Upper lobe of left lung (tissue), 4 donors: ENCODE results near the gene TATDN2.

ENCODE experiments used
- POLR2A ChIP-seq, 4 donors: fragments of 450-650 bp; IDR thresholded peaks; one replicate each; pipeline ENCODE4 v1.5.1; 2016 to 2017; ENCODE audit warnings: antibody characterized with exemption in 4 of 4, mild to moderate bottlenecking in 2 of 4
- POLR2AphosphoS5 ChIP-seq, 2 donors: sonication (generic); formaldehyde crosslinking; IDR thresholded peaks; one replicate each; pipeline ENCODE4 v1.5.1; 2017; ENCODE audit warnings: antibody characterized with exemption in 2 of 2
- TF ChIP-seq, protein P1 (sequence below), 6 experiments: fragments of 450-650 bp in 4 of 6; fragments of 200-600 bp in 2 of 6; sonication (generic) in 2 of 6; IDR thresholded peaks; one replicate each; pipeline ENCODE4 v1.5.1; 2016 to 2019; ENCODE audit warnings: antibody characterized with exemption in 6 of 6

DNA sequence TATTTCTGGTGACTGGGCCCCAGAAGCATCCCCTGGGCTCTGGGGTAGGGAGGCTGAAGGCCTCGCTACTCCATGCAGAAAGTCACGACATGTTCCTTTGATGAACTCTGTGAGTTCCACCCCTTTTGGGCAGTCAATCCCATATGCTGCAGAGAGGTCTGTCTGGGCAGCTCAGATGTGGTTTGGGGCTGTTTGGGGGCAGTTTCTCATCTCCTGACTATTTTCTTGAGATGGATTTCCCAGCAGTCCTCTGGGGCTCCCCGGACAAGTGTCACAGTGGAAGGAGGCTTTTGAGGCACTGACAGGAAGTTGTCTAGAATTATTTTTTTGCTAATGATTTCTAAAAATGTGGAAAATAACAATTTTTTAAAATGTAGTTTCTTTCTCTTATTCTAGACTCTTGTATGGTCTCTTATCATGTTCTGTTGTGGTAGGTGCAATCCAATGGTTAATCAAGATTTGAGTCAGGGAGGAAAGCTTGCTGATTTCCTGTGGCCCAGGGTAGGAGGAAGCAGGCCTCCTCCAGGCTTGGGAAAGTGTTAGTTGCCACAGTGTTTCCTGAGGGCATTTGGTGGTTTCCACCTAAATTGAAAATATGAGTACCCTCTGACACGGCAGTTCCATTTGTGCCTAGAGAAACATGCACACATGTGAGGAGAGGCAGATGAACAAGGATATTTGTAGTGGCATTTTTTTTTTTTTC lies 19.9 kb upstream of the TATDN2 start:
- TF ChIP-seq, protein P1, sequence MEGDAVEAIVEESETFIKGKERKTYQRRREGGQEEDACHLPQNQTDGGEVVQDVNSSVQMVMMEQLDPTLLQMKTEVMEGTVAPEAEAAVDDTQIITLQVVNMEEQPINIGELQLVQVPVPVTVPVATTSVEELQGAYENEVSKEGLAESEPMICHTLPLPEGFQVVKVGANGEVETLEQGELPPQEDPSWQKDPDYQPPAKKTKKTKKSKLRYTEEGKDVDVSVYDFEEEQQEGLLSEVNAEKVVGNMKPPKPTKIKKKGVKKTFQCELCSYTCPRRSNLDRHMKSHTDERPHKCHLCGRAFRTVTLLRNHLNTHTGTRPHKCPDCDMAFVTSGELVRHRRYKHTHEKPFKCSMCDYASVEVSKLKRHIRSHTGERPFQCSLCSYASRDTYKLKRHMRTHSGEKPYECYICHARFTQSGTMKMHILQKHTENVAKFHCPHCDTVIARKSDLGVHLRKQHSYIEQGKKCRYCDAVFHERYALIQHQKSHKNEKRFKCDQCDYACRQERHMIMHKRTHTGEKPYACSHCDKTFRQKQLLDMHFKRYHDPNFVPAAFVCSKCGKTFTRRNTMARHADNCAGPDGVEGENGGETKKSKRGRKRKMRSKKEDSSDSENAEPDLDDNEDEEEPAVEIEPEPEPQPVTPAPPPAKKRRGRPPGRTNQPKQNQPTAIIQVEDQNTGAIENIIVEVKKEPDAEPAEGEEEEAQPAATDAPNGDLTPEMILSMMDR (IDR thresholded peaks at IDR 0.05) = no peak
- no peak for TF ChIP-seq POLR2AphosphoS5 (IDR thresholded peaks at IDR 0.05)
- TF ChIP-seq POLR2A (IDR thresholded peaks at IDR 0.05) = no peak
